ENCODE measurements around the gene AQP7. TPM values are rescaled to one million over a fixed set of nuclear protein-coding genes. Genes with fewer than 3 reads are reported as not detected.
A peak's percentile ranks its signal among the peaks of the same experiment; 100 is the strongest.

Gene AQP7
- total RNA-seq, 2 donors from 2014 or later, result 6.4 TPM; not detected in 1

GRCh38 chr9:33446240-33446945, 44.0 kb upstream of the AQP7 start:
- peaks cover 6 to 8% of the 10 kb centered on the region in 2 donors for H3K36me3 ChIP-seq
- intact Hi-C loops (cut with DNase I), result no loop called here
- peak overlapping the region; percentile 44 to 61 for H3K4me3 ChIP-seq
- peak overlapping the region; percentile 84 to 91 for H3K27ac ChIP-seq
- 38% methylated on average over 12 of the region's 12 CpGs for WGBS
- DNase-seq (ENCODE audit: low spot score), result no peak
- no peaks in the 10 kb centered on the region for H3K9me3 ChIP-seq
- H3K27me3 ChIP-seq (replicated peaks; ENCODE audit: insufficient read depth), result no peaks in the 10 kb centered on the region
- peaks cover 7% of the 10 kb centered on the region for H3K4me1 ChIP-seq (replicated peaks)
- peak in 1 of 4 experiments; percentile 10 for TF ChIP-seq CTCF (IDR thresholded peaks at IDR 0.05)
- no peak for TF ChIP-seq POLR2AphosphoS5 (IDR thresholded peaks at IDR 0.05)
- no peak for TF ChIP-seq POLR2A (IDR thresholded peaks at IDR 0.05)

- peak; percentile 87 for DNase-seq (ENCODE audit: low spot score)
- TF ChIP-seq CTCF (IDR thresholded peaks at IDR 0.05) (peak in 2 of 4 experiments; percentile 39 to 43), POLR2A (IDR thresholded peaks at IDR 0.05) (peak; percentile 40), POLR2AphosphoS5 (IDR thresholded peaks at IDR 0.05) (peak; percentile 80)
- intact Hi-C loops (cut with DNase I), result no loop called here
- Histone ChIP-seq H3K9me3 (no peaks in the 10 kb centered on the region), H3K27me3 (replicated peaks; ENCODE audit: insufficient read depth) (no peaks in the 10 kb centered on the region), H3K4me3 (peak overlapping the region; percentile 44 to 61), H3K36me3 (peaks cover 6 to 11% of the 10 kb centered on the region in 2 donors), H3K4me1 (replicated peaks) (peaks cover 7% of the 10 kb centered on the region), H3K27ac (peak overlapping the region; percentile 84 to 91)
- WGBS, result 43% methylated on average over 11 of the region's 11 CpGs
Measured at GRCh38 chr9:33445389-33446239, 43.2 kb upstream of the AQP7 start.

- 75% methylated on average over 10 of the region's 10 CpGs for WGBS
- no peak for TF ChIP-seq POLR2A (IDR thresholded peaks at IDR 0.05)
- TF ChIP-seq POLR2AphosphoS5 (IDR thresholded peaks at IDR 0.05), result no peak
- no peak for TF ChIP-seq CTCF (IDR thresholded peaks at IDR 0.05)
- DNase-seq (ENCODE audit: low spot score), result no peak
- H3K4me3 ChIP-seq, result no peak overlapping the region
- H3K27ac ChIP-seq, result peak overlapping the region; percentile 16 to 24
- no peaks in the 10 kb centered on the region for H3K27me3 ChIP-seq (replicated peaks; ENCODE audit: insufficient read depth)
- intact Hi-C loops (cut with DNase I), result no loop called here
- H3K36me3 ChIP-seq, result peaks cover 6 to 13% of the 10 kb centered on the region in 2 donors
- H3K9me3 ChIP-seq, result no peaks in the 10 kb centered on the region
- H3K4me1 ChIP-seq (replicated peaks), result peaks cover 7% of the 10 kb centered on the region
Measured at GRCh38 chr9:33443464-33444154, 41.2 kb upstream of the AQP7 start.

GRCh38 chr9:33443047-33443446, 40.7 kb upstream of the AQP7 start:
- intact Hi-C loops (cut with DNase I), result no loop called here
- TF ChIP-seq CTCF (IDR thresholded peaks at IDR 0.05) (no peak), POLR2A (IDR thresholded peaks at IDR 0.05) (no peak), POLR2AphosphoS5 (IDR thresholded peaks at IDR 0.05) (no peak)
- WGBS, result 73% methylated on average over 9 of the region's 9 CpGs
- no peaks in the 10 kb centered on the region for H3K27me3 ChIP-seq (replicated peaks; ENCODE audit: insufficient read depth)
- peaks cover 7% of the 10 kb centered on the region for H3K4me1 ChIP-seq (replicated peaks)
- peaks cover 6 to 13% of the 10 kb centered on the region in 2 donors for H3K36me3 ChIP-seq
- DNase-seq (ENCODE audit: low spot score), result no peak
- H3K27ac ChIP-seq, result peak overlapping the region in 1 of 2 donors; percentile 16
- H3K4me3 ChIP-seq, result no peak overlapping the region
- H3K9me3 ChIP-seq, result no peaks in the 10 kb centered on the region
